Suppressor macrophage (primary cell): ENCODE results near the gene L3MBTL3.
A peak's percentile ranks its signal among the peaks of the same experiment; 100 is the strongest.
"Not testable (repeated sequence)": the region's sequence is repeated elsewhere in the genome, so short reads cannot be mapped to it uniquely, and the experiment has no call there.

Experiments used
- DNase-seq, 4 experiments: peaks; one replicate each; pipeline ENCODE4 v3.0.0-alpha.2; 2020 to 2022

L3MBTL3 gene

GRCh38 chr6:130090796-130091195, 72.4 kb downstream of the L3MBTL3 start:
- DNase-seq, result no peak

- no peak for DNase-seq
These were observed 75.2 kb downstream of the L3MBTL3 start for GRCh38 chr6:130093546-130093945.

DNA sequence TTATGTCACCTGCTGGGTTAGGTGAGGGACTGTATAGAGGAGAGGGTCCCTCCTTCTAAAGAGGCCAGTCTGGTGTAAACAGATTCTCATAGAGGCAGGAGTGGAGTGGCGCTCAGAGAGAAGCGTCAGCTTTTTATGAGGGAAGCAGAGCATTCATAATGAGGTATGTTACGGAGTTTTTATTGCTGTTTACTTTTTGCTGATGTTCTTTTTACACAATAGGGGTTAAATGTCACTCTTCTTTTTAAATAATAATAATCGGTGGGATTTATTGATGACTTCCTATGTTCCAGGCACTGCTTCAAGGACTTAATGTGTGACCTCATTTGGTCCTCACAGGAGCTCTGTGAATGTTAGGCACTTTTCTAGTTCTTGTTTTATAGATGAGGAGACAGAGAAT, 79.9 kb downstream of the L3MBTL3 start:
- DNase-seq, result no peak

DNA sequence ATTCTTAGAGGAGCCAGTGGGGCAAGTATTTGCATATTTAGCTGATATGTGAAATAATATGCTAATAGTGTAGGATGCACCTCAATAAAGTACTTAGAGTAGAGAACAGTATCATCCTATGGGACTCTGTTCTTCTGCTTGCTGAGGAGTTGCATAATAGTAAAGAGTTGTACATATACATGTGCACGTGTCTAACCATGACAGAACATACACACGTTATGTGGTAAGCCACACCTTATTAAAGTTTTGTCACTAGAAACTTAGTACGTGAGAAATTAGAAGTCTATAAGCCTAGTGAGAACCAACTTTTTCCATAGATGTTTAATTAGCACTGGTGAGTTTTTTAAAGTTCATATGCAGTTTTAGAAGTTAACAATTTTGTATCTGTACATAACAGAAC, 80.7 kb downstream of the L3MBTL3 start:
- DNase-seq, result no peak

- DNase-seq, result peak; percentile 5 to 47 (median 38)
These were observed 87.8 kb downstream of the L3MBTL3 start for GRCh38 chr6:130105996-130106704.

- DNase-seq, result peak in 1 of 4 experiments; percentile 3
These were observed 89.3 kb downstream of the L3MBTL3 start for GRCh38 chr6:130107710-130108109.

GRCh38 chr6:130111031-130111430, 92.7 kb downstream of the L3MBTL3 start:
- no peak for DNase-seq

- no peak for DNase-seq
These were observed 94.9 kb downstream of the L3MBTL3 start for GRCh38 chr6:130113201-130113710.

- DNase-seq, result peak in 2 of 4 experiments; percentile 7 to 45
These were observed 96.7 kb downstream of the L3MBTL3 start for GRCh38 chr6:130115036-130115435.

GRCh38 chr6:130116273-130116672, 97.9 kb downstream of the L3MBTL3 start:
- DNase-seq, result peak in 1 of 4 experiments; percentile 9

GRCh38 chr6:130117187-130117701, 98.9 kb downstream of the L3MBTL3 start:
- DNase-seq, result not testable (repeated sequence)

GRCh38 chr6:130118236-130118635, 99.9 kb downstream of the L3MBTL3 start:
- no peak for DNase-seq

- no peak for DNase-seq
These were observed 100.8 kb downstream of the L3MBTL3 start for GRCh38 chr6:130119211-130119610.

GRCh38 chr6:130120731-130121130, 102.3 kb downstream of the L3MBTL3 start:
- no peak for DNase-seq

- DNase-seq, result no peak
These were observed 103.9 kb downstream of the L3MBTL3 start for GRCh38 chr6:130122243-130122642.

DNA sequence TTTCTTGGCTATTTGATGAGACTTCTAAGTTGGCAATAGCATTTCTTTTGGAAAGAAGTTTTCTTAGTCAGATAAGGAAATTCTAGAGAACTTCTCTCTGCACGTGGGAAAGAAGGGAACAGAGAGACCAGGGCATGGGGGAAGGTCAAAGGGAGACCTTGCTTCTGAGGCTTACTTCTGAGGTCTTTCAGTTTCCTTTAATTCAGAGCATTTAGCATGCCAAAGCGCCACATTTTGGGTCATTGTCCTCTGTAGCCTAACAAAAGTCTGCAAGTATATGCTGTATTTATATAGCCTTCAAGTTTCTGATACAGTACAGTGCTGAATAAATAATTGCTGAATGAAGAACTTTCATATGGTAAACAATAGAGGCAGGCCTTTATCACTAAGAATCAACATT, 108.8 kb downstream of the L3MBTL3 start:
- DNase-seq, result no peak

DNA sequence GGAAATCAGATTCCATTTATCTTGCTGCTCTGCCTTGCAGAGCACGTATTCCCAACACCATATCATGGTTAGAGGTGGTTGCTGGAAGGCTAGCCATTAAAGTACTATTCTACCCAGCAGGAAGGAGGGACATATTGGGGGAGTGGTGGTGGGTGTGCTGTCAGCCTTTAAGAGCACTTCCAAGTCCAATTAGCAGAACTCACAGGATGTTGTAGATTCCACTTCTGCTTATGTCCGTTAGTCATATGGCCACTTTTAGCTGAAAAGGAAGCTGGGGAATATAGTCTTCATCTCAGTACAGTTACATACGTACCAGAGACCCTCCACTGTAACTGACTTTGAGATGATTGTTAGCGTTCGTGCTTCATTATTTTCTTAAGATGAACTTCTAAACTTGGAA, 109.9 kb downstream of the L3MBTL3 start:
- DNase-seq, result peak; percentile 32 to 67 (median 54)

- no peak for DNase-seq
These were observed 111.4 kb downstream of the L3MBTL3 start for GRCh38 chr6:130129762-130130246.

GRCh38 chr6:130132286-130132701, 113.9 kb downstream of the L3MBTL3 start:
- no peak for DNase-seq

DNA sequence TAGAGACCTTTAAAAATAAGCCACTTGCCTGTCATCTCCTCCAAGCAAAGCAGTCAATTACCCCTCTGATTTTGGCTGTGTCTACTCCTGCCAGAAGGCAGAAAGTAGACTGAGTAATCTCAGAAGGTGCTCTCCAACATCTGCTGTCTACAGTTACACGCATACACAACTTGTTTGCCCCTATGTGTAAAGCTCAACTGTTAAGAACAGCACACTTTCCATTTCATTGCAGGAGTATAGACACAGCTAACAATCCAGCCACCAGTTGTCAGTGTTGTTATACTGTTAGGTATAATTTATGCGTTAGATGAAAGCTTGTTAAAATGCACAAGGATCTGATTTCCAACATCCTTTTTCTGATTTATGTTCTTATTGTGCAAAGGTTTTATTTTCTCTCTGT, 116.2 kb downstream of the L3MBTL3 start:
- no peak for DNase-seq

DNA sequence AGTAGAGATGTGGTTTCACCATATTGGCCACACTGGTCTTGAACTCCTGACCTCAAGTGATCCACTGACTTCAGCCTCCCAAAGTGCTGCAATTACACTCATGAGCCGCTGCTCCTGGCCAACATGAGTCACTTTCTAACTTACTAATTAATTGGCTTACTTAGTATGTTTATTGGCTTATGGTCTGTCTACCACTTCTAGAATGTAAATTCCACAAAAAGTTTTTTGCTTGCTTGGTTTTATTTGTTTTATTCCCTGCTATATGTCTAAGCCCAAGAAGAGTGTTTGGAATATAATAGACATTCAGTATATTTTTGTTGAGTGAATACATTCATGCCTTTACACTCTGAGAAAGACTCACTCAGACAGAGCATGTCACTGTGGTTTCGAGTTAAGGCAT, 118.4 kb downstream of the L3MBTL3 start:
- DNase-seq, result no peak

- no peak for DNase-seq
These were observed 119.9 kb downstream of the L3MBTL3 start for GRCh38 chr6:130138116-130138908.

GRCh38 chr6:130138909-130139242, 120.5 kb downstream of the L3MBTL3 start:
- DNase-seq, result no peak
